Cardiac septum (tissue), 1 donor: ENCODE results near the gene STPG2. TPM values are rescaled to one million over a fixed set of nuclear protein-coding genes. Genes with fewer than 3 reads are reported as not detected.
"Not testable (repeated sequence)": the region's sequence is repeated elsewhere in the genome, so short reads cannot be mapped to it uniquely, and the experiment has no call there.

ENCODE experiments used
- DNase-seq: peaks from one replicate; pipeline ENCODE4 v3.0.0-alpha.2; 2020; ENCODE audit warnings: low spot score
- intact Hi-C: fragments of 100-400 bp; cut with DNase I; formaldehyde crosslinking; loops from one replicate; pipeline ENCODE4 v1.14.0; 2022
- total RNA-seq: library from RNA; stranded (reverse); fragmentation: NEBNext Ultra II Directional; extraction: Animal tissue kit (Norgen Biotek cat#: 25700); gene quantifications from one replicate; pipeline ENCODE4 v1.2.1, GENCODE V29; 2021
- donor health status: DM: no; HTN: no; CAD: no.

The STPG2 gene
- total RNA-seq, 1 donor from 2014 or later: 0.19 TPM

DNA sequence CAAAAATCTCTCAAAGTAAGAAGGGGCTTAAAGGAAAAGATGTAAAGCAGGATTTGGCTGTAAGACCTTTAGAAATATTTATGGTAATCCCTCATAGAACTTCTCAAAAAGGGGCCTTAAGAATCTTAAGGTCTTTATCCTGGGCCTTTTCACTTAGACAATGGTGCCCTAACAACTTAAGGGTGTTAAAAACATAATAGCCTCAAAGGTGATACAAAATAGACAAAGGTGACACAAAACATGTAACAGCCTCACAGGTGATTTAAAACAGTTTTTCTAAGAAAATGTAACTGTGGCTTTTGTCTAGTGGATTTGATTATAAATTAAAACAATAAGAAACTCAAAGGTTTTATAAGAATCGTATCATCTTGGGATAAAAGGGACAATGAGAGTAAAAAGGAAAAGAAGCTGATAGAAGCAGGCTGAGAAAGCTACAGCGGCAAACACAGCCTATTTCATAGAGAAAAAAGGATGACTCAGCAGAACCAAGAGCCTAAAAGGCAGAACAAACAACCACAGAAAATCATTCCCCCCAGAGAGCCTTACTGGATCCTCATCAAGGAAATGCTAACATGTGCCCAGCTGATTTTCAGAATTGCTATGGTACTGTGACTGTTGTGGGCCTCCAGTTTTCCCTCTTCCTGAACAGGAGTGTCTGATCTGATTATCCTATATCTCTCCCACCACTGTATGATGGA, 164.3 kb downstream of the STPG2 start:
- DNase-seq: no peak
- intact Hi-C loops: no loop called here

DNA sequence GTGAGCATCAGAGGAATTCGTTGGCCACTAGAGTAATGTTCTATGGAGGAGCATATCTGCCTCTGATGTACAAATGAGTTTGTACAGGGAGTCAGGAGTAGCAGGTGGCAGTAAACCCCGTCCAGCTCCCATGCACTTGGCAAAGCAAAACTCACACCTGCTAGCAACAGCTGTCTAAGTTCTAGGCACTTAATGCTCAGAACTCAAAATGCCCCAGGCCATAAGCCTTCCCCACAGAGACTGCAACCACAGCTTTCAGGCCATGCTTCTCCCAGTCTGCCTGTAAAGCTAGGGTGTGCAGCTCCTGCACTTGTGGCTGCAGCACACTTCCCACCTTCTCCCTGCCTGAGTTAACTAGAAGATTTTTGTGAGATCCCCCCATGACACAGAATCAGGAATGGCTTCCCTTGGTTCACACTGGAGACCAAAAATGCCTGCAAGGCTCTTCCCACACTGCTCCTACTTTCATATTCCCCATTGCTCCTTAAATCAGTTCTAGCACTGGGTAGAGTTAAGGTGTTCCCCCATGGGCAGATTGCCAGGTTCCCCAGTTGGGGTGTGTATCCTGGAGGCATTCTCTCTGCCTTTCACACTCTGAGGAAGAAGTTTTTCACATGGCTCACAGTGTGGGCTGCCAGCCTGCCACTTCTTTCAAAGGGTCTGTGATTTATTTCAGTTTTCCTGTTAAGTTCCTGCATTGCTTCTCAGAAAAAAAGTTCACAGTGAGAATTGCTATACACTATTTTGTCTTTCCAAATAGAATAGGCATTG, 189.9 kb downstream of the STPG2 start:
- intact Hi-C loops: no loop called here
- DNase-seq: no peak

- no peak for DNase-seq
- intact Hi-C loops: no loop called here
Measured at GRCh38 chr4:97952763-97953162, 190.5 kb downstream of the STPG2 start.

DNA sequence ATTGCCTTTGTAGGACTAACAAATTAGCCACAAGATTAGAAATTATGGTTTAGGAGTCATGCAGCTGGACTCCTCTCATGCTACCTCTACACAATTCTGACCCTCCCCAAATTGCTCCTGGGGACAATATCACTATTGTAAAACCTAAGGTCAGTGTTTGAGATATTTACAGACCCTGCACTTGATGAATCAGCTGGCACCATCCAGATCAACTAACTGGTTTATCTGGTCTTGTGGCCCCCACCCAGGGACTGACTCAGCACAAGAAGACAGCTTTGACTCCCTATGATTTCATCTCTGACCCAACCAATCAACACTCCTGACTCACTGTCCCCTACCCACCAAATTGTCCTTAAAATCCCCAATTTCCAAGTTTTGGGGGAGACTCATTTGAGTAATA, 192.4 kb downstream of the STPG2 start:
- DNase-seq: no peak
- intact Hi-C loops: no loop called here

DNA sequence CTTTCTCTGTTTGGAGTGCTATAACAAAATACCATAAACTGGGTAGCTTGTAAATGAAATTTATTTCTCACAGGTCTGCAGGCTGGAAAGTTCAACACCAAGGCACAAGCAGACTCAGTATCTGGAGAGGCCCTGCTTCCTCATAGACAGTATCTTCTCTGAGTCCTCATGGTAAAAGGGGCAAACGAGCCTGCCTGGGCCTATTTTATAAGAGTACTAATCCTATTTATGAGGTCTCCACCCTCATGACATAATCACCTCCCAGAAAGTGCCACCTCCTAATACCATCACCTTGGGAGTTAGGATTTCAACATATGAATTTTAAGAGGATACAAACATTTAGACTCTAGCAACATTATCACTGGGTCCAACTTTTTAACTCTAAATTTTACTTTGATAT, 200.3 kb downstream of the STPG2 start:
- intact Hi-C loops: no loop called here

GRCh38 chr4:97942137-97942536, 201.1 kb downstream of the STPG2 start:
- intact Hi-C loops: no loop called here
- no peak for DNase-seq

More for the DNA sequence above, 200.3 kb downstream of the STPG2 start:
- DNase-seq: no peak

DNA sequence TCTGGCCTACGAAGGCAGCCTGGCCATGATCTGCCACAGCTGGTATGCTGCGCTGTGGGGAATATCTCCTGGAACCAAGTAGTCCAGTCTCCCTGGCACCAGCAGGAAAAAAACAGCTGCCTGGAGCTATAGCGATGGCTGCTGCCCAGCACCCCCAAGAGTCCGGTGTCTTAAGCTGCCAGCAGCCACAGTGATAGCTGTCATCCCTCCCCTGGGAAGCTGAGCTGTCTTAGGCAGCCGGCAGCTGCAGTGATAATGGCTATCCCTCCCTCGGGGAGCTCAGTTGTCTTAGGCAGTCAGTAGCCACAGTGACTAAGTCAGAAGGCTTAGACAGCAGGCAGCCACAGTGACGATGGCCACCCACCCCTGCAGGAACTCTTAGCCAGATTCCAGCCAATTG, 205.1 kb downstream of the STPG2 start:
- DNase-seq: no peak
- intact Hi-C loops: no loop called here

DNA sequence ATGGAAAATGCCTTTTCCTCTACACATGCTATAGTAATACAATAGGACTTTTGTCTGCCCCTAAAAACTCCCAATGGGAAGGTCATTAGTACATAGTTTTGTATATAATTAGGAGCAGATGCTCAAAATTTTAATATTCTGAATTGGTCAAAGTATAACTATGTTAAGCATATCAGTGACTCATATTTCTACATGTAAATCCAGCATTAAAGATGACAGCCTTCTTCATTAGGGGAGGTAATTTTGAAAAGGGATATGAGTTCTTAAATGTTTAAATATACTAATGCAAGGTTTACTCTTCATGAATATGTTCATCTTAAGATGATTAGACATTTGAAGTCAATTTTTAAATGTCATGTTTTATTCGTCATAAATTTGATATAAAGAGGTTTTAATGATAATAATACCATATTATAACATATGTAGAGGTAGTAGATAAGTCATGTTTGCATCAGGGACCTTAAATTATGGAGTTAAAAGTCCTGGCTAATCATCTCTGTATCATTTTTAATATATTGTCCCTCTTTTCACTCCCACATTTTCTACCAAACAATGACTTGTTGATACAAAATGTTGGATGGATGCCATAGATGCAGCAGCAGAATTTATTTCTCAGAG, 218.8 kb downstream of the STPG2 start:
- intact Hi-C loops: no loop called here
- DNase-seq: no peak

DNA sequence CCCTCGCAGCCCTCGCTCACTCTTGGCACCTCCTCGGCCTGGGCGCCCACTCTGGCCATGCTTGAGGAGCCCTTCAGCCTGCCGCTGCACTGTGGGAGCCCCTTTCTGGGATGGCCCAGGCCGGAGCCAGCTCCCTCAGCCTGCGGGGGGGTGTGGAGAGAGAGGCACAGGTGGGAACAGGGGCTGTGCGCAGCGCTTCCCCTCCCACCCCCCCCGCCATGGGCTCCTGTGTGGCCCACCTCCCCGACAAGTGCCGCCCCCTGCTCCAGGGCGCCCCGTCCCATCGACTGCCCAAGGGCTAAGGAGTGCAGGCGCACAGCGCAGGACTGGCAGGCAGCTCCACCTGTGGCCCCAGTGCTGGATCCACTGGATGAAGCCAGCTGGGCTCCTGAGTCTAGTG, 220.2 kb downstream of the STPG2 start:
- no peak for DNase-seq
- intact Hi-C loops: no loop called here

- no peak for DNase-seq
- intact Hi-C loops: no loop called here
Measured at GRCh38 chr4:97917115-97917514, 226.2 kb downstream of the STPG2 start.

- intact Hi-C loops: no loop called here
- DNase-seq: no peak
Measured at GRCh38 chr4:97912156-97912555, 231.1 kb downstream of the STPG2 start.

- no peak for DNase-seq
- intact Hi-C loops: no loop called here
Measured at GRCh38 chr4:97911236-97911906, 231.9 kb downstream of the STPG2 start.

DNA sequence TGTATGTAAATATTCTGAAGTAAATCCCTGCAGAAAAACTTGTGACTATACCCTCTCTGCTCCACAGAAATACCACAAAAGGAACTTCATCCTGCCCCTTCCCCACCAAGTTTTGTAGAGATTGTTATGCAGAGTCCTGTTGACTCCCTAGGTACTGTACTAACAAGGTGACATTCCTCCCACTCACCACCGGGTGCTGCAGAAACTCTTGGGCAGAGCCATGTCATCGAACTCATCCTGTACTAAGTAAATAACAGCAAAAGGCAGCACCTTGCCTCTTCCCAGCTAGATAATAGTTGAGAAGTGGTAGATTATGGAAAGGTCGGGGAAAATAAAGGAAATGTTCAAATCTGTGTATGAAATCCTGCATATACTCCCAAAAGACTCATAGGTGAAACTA, 233.3 kb downstream of the STPG2 start:
- DNase-seq: no peak
- intact Hi-C loops: no loop called here

GRCh38 chr4:97903436-97904189, 239.7 kb downstream of the STPG2 start:
- intact Hi-C loops: not testable (repeated sequence)

DNA sequence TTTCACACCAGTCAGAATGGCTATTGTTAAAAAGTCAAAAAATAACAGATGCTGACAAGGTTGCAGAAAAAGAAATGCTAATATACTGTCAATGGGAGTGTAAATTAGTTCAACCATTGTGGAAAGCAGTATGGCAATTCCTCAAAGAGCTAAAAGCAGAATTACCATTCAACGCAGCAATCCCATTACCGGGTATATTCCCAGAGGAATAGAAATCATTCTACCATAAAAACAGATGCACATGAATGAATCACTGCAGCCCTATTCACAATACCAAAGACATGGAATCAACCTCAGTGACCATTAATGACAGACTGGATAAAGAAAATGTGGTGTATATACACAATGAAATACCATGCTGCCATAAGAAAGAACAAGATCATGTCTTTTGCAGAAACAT, 243.0 kb downstream of the STPG2 start:
- no peak for DNase-seq

More at GRCh38 chr4:97903436-97904189, 239.7 kb downstream of the STPG2 start:
- not testable (repeated sequence) for DNase-seq

GRCh38 chr4:97892592-97893266, 250.5 kb downstream of the STPG2 start:
- intact Hi-C loops: no loop called here
- no peak for DNase-seq

More for the DNA sequence above, 243.0 kb downstream of the STPG2 start:
- intact Hi-C loops: no loop called here

DNA sequence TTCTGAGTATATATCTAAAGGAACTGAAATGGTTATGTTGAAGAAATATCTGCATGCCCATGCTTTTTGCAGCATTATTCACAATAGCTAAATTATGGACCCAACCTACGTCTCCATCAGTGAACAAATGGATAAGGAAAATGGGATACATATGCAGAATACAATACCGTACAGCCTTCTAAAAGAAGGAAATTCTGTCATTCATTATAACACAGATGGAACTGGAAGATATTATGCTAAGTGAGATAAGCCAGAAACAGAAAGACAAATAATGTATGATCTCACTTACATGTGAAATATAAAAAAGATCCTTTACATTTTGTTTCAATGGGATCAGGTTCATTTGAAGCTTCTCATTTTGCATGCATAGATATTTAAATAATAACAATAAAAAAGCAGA, 263.3 kb downstream of the STPG2 start:
- no peak for DNase-seq
- intact Hi-C loops: no loop called here

DNA sequence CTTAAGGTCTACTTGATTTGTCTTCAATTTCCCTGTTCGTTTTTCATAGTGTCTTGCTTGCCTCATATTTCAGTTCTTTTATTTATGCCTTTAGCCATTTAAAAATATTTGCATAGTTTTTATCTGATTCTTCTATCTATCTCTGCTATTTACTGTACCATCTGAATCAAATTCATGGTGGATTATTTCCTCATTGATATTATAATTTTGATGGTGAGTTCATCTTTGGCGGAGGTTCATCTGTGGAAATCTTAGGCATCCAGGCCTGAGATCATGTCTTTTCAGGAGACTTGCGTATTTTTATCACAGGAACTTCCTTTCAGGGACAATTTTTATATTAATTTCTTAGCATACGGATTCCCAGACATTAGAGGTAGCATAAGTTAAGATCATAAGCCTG, 275.2 kb downstream of the STPG2 start:
- no peak for DNase-seq
- intact Hi-C loops: no loop called here

DNA sequence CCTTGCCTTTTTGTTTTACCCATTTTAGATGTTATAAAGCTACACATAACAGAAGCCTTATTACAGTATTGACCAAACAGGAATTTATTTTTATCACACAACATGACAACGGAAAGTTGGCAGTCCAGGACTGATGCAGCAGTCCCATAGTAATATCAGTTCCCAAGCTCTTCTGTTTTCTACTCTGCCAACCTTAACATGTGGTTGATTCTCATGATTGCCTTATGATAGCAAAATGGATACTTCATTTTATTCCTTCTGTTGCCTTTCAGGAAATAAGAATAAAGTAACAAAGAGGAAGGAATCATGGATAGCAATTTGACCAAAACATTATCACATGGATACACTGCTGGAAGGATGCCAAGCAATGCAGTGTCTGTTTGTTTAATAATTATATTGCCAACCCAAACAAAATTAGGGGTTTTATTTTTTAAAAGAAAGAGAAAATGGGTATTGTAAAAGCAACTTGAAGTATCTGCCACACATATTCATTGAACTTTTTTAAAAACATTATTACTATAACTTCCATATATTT, 275.7 kb downstream of the STPG2 start:
- intact Hi-C loops: no loop called here
- DNase-seq: no peak
